ENCODE measurements around the gene IGDCC3.

The IGDCC3 gene

DNA sequence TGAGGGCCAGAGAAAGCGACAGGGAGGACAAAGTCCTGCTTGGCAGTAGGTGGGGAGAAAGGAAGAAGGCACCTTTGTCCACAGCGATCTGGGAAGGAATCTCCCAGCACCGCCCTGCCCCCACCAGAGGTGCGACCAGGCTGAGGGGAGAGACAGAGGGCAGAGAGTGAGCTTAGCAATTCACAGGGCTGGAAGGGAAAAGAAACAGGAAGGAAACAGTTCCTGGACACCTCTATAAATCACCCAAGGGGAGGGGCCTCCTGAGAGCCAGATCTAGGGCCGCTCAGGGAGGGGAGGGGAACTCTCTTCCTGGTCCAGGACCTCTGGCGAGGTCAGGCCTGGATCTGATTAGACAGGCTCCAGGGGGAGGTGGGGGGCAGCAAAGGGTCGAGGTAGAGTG lies 37.9 kb downstream of the IGDCC3 start:
- no peak for DNase-seq

DNA sequence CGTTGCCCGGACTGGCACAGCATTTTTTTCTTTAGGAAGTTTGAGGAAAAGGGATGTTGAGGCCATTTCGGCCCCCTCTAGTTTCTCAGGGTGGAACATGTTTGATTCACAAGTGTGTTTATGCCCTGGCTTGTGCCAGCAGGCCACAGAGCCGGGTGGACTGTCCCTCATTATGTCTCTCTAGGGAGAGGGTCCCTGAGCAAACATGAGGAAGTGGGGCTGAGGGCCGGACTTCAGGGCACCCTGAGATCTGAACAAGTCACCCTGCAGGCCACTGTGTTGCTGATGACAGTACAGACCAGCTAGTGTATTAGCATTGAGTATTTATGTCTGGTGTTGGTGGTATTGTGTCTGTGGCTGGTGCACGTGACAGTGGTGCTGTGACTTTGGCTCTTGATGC lies 38.4 kb downstream of the IGDCC3 start:
- DNase-seq, result no peak

DNA sequence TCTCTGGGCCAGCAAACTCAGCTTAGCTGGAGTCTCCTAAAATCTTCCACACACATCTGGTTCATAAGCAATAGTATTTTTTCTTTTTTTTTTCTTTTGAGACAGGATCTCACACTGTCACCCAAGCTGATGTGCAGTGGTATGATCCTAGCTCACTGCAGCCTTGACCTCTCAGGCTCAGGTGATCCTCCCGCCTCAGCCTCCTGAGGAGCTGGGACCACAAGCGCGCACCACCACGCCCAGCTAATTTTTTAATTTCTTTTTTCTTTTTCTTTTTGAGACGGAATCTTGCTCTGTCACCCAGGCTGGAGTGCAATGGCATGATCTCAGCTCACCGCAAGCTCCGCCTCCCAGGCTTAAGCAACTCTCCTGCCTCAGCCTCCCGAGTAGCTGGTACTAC lies 39.0 kb downstream of the IGDCC3 start:
- no peak for DNase-seq

- DNase-seq, result no peak
Observed at GRCh38 chr15:65338366-65338765, 39.4 kb downstream of the IGDCC3 start.

DNA sequence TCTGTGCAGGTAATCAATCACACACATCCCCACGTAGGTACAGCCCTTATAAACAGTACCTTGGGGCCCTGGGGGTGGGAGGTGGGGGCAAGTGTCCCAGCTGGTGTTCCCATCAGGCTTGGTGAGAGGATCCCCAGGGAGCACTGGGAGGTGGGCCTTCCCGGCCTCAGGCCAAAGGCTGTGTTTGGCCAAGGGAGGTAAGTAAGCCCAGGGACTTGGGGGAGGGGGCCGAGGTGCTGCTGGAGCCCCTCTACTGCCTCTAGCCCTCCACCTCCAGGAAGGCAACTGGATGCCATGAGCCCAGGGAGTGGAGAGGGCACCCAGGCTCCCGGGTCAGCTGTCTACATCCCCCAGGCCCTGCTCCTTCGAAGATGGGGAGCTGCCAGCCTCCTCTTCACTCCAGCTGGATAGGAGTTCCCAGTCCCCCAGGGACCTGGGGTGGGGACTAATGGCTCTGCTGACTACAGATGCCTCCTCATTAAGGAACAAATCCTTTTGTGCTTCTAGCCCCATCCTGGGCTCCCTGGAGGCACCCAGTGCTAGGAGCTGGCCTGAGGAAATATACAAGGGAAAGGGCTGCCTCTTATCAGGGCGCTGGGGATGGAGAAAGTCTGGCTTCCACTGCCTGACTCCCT lies 40.2 kb downstream of the IGDCC3 start:
- no peak for DNase-seq

DNA sequence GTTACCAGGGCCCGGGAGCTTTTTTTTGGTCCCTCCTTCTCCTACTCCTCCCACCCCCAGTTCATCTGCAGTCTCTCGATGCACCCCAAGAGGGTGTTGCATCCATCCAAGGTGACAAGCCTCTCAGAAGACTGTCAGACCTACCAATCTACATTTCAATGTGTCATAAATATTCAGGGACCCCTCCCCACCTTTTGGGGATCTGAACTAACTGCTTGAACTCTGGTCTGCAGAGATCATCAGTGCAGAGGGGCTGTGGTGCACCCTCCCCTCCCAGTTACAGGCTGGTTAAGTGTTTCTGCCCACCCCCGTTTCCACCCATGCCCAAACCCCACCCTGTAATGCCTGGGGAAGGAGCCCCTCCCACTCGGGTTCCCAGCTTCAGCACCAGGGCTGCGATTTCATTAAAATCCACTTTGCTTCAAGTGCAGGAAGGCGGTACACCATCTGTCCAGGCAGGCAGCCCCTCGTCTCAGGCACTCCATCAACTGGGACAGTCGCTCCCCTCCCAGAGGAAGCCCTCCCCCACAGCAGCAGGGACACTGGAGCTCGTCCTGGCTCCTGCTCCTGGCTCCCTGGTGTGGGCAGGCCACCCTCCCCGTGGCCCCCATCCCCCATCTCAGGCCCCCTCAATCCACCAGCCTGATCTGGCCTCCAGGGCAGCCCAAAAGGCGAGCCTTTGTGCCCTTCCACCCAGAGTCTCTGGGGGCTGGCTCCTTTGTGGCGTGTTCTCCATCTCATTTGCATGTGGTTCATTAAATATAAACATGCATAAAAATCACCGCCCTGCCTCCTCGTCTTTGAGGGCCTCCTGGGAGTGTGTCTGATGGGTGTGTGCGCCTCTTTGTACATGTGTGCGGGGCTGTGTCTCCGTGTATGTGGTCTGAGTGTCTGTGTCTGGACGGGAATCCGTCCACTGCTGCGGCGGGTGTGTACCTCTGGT lies 41.0 kb downstream of the IGDCC3 start:
- no peak for DNase-seq

DNA sequence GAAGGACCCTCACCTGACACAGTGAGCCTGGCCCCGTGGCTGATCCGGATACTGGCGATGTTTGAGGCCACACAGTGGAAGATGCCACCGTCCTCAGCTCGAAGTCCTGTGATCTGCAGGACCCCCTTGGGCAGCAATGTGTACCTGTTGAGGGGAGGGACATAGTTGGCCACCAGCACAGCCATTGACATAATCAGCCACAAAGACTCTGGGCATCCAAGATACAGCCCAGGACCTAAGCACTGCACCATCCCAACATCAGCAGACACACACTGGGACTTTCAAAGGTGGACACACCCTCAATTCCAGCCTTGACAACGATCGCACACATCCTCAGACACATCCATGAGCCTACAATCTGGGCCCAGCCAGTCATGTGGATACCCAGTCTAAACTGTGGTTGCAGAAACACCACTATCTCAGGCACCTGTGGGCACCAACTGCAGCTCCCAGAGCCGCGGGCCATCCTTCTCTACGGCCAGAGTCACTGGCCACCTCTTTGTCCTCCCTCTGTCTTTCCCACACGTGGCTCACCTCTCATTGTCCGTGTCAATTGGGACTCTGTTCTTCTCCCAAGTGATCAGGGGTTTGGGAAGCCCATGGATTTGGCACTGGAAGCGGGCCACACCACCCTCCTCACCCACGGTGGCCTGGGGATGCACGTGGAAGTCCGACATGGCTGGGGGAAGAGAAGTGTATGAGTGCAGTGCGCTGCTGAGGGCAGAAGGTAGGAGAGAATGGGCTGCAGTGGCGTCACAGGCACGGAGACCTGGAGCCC lies 42.3 kb downstream of the IGDCC3 start:
- DNase-seq, result no peak

DNA sequence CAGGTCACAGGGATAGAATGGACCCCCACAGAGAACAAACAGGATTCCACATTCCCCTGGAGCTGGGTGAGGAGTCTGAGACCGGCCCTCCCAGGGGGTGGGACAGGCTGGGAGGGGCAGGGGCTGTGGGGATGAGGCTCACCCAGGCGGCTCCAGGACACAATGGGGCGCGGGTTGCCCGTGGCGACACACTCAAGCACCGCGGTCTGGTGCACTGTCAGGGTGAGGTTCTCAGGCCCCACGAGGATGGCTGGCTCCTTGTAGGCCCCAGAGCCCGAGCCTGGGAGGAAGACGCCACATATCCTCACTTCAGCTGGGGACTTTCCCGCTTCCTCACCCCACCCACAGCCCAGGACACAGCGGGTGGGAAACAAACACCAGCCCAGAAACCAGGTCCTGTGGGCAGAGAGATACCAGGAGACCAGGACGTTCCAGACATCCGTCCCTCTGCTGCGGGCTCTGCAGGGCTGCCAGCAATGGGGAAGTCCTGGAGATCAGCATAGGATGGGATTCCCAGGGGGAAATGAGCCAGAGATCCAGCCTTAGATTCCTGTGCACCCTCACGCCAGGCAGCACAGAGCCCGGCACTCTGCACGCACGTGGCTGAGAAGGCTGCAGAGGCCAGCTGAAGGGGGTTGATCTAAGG lies 43.1 kb downstream of the IGDCC3 start:
- DNase-seq, result no peak

GRCh38 chr15:65333856-65334255 lies 43.9 kb downstream of the IGDCC3 start:
- DNase-seq, result no peak

- no peak for DNase-seq
Observed at GRCh38 chr15:65333148-65333820, 44.5 kb downstream of the IGDCC3 start.

- DNase-seq, result no peak
Observed at GRCh38 chr15:65332391-65333147, 45.2 kb downstream of the IGDCC3 start.

DNA sequence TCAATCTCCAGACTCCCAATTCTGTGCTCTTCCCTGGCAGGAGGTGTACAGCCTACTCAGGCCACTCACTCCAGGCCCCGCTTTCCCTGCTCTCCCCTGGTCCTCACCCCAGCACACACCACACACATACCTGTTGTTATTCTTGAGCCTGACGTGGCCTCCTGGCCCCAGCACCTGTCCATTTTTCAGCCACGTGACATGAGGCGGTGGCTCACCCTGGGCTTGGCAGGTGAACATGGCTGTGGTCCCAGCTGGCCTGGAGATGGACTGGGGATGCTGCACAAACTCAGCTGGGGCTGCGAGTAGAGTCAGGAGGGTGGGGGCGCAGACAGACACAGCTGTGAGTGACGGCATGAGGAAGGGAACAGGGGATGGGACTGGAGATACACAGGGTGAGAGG lies 46.0 kb downstream of the IGDCC3 start:
- DNase-seq, result no peak

- DNase-seq, result no peak
Observed at GRCh38 chr15:65330934-65331645, 46.7 kb downstream of the IGDCC3 start.

DNA sequence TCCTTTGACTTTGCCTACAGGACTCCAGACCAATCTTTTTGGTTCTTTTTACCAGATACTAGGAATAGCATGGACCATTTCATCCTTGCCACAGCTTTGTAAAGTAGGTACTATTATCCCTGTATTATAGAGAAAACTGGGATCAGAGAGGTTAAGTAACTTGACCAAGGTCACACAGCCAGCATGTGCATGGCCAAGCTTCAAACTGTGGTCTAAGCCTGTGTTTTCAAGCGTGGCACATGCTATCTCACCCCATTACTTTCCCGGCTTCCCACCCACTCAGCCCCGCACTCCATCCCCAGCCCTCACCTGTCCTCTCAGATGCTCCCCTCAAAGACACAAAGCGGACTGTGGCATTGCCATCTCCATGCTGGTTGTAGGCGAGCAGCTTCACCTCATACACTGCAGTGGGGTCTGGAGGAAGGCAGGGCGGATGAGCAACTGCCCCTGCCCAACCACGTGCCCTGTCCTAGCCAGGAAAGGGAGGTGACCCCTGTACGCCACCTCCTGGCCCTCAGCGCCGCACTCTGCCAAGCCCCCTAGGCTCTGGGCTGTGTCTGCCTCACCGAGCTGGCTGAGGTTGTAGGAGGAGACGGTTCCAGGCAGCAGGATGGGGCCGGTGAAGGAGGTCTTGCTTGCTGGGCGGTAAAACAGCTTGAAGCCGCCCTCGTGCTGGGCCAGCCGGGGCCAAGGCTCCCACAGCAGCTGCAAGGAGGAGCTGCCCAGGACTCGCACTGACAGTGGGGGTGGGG lies 47.6 kb downstream of the IGDCC3 start:
- DNase-seq, result no peak

DNA sequence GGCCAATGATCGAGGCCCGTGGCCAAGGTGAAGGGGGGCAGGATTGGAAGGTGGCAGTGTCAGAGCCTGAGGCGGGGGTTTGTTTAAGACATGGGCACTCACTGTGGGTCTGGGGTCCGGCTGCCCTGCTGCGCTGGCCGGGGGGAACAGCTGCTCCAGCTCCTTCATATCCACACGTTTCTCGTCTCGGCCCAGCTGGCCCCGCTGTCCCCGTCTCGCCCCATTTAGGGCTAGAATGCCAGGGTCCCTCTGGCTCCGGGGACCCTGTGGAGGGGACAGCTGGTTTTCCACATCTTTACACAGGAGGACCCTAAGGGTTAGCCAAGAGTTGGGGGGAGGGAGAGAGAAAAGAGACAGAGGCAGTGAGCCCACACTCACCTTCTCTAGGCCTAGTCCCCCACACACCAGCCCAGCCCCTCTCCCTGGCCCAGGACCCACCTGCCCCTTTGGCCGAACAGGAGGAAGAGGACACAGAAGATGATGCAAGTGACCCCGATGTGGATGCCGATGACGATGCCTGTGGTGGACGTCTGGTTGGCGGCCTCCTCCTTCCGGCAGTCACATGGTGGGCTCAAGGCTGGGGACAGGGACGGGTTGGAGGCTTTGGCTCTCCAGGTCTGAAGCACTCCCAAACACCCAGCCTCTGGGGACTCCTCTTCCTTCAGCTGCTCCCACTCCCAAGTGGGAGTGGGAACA lies 48.4 kb downstream of the IGDCC3 start:
- no peak for DNase-seq

GRCh38 chr15:65328506-65329287 lies 49.1 kb downstream of the IGDCC3 start:
- DNase-seq, result no peak

DNA sequence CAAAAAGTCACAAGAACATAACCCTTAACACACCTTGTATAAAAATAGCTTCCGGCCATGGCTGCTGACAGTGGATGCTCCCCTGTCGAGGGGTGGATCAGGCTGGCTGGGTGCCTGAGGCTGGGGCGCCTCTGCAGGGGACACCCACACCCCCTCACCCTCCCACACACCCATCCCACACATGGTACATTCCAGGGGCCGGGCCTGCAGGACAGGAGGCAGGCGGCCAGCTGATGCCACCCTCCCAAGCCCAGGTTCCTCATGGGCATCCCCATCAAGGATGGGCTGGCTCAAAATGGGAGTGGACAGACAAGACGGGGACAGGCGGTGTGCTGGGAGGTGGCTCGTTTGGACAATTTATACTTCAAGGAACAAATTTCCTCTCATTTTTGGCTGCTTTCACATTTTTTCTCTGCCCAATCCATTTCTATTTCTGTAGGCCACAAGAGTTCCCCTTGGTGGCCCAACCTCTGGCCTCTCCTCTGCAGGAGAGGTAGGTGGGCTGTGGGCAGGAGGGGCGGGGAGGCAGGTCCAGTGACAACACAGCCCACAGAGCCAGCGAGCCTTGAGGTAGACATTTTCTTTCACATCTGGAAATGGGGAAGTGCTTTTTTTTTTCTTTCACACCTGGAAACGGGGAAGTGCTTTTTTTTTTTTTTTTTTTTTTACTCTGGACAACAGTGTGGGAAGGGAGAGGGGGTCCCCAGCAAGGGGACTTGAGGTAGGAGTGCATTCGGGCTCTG lies 50.0 kb downstream of the IGDCC3 start:
- DNase-seq, result no peak

GRCh38 chr15:65326818-65327217 lies 51.0 kb downstream of the IGDCC3 start:
- DNase-seq, result no peak
